Astrocyte (in vitro differentiated cells and primary cell): ENCODE measurements around the gene NACA2. TPM values are rescaled to one million over a fixed set of nuclear protein-coding genes. Genes with fewer than 3 reads are reported as not detected.

Source experiments
- DNase-seq: peaks from one replicate; pipeline ENCODE4 v3.0.0-alpha.2; 2010; ENCODE audit warnings: low read depth
- FAIRE-seq: peaks from 2 replicates; lab custom pipeline; 2011; peaks lifted over from hg19 to GRCh38; lab: Jason Lieb, UNC
- H2AFZ ChIP-seq: 2 replicates; pipeline ENCODE4 v1.6.0; 2012; ENCODE audit warnings: low read depth, low read length, inconsistent platforms
- H3K27ac ChIP-seq: 2 replicates; pipeline ENCODE4 v1.5.1; 2011; ENCODE audit warnings: low read depth, low read length, inconsistent platforms
- H3K27me3 ChIP-seq: 2 replicates; pipeline ENCODE4 v1.6.0; 2011; ENCODE audit warnings: low read length, inconsistent platforms; ENCODE audit not compliant: insufficient read depth
- H3K36me3 ChIP-seq: 2 replicates; pipeline ENCODE4 v1.5.1; 2011; ENCODE audit warnings: low read length, inconsistent platforms; ENCODE audit not compliant: insufficient read depth
- H3K4me1 ChIP-seq: 2 replicates; pipeline ENCODE4 v1.5.1; 2011; ENCODE audit warnings: low read length, inconsistent platforms; ENCODE audit not compliant: insufficient read depth
- H3K4me2 ChIP-seq: 2 replicates; pipeline ENCODE4 v1.6.0; 2012; ENCODE audit warnings: low read length, inconsistent platforms
- H3K4me3 ChIP-seq: 2 replicates; pipeline ENCODE4 v1.5.1; 2011; ENCODE audit warnings: low read depth, mild to moderate bottlenecking, low read length, inconsistent platforms; ENCODE audit not compliant: insufficient read depth
- H3K79me2 ChIP-seq: 2 replicates; pipeline ENCODE4 v1.6.0; 2012; ENCODE audit warnings: mild to moderate bottlenecking, low read length, inconsistent platforms; ENCODE audit not compliant: insufficient read depth
- H3K9ac ChIP-seq: 2 replicates; pipeline ENCODE4 v1.6.0; 2012; ENCODE audit warnings: mild to moderate bottlenecking, low read length, inconsistent platforms
- H3K9me3 ChIP-seq: 2 replicates; pipeline ENCODE4 v1.5.1; 2012; ENCODE audit warnings: low read depth, mild to moderate bottlenecking, low read length, inconsistent platforms; ENCODE audit not compliant: insufficient read depth
- H4K20me1 ChIP-seq: 2 replicates; pipeline ENCODE4 v1.6.0; 2012; ENCODE audit warnings: low read length, inconsistent platforms; ENCODE audit not compliant: insufficient read depth
- H3K27ac Mint-ChIP-seq: one replicate; pipeline ENCODE4 v1.8.0; 2021; ENCODE audit warnings: mild to moderate bottlenecking, mixed read lengths; ENCODE audit not compliant: unreplicated experiment
- H3K27me3 Mint-ChIP-seq: one replicate; pipeline ENCODE4 v1.8.0; 2021; ENCODE audit warnings: low read depth, mixed read lengths; ENCODE audit not compliant: unreplicated experiment
- H3K36me3 Mint-ChIP-seq: one replicate; pipeline ENCODE4 v1.8.0; 2021; ENCODE audit warnings: low read depth, mixed read lengths; ENCODE audit not compliant: unreplicated experiment
- H3K4me1 Mint-ChIP-seq: one replicate; pipeline ENCODE4 v1.8.0; 2021; ENCODE audit warnings: low read depth, mixed read lengths; ENCODE audit not compliant: unreplicated experiment
- H3K4me3 Mint-ChIP-seq: one replicate; pipeline ENCODE4 v1.8.0; 2021; ENCODE audit warnings: mild to moderate bottlenecking, moderate library complexity, mixed read lengths; ENCODE audit not compliant: unreplicated experiment
- H3K9me3 Mint-ChIP-seq: one replicate; pipeline ENCODE4 v1.8.0; 2021; ENCODE audit warnings: mild to moderate bottlenecking, mixed read lengths; ENCODE audit not compliant: unreplicated experiment
- EZH2 ChIP-seq: IDR thresholded peaks from 2 replicates; pipeline ENCODE4 v1.6.1; 2012; ENCODE audit warnings: mild to moderate bottlenecking, low read length, inconsistent platforms; ENCODE audit not compliant: insufficient read depth
- total RNA-seq: library from RNA; stranded (reverse); gene quantifications from 2 replicates; pipeline ENCODE4 v1.2.1, GENCODE V29; 2021
- TF ChIP-seq, protein P1 (sequence below): IDR thresholded peaks from 2 replicates; pipeline ENCODE4 v1.5.1; 2011; ENCODE audit warnings: low read depth, mild to moderate bottlenecking, inconsistent platforms, low read length, moderate library complexity; ENCODE audit not compliant: insufficient read depth

Gene NACA2
- total RNA-seq, 1 donor from 2014 or later, result not detected

- TF ChIP-seq, protein P1, sequence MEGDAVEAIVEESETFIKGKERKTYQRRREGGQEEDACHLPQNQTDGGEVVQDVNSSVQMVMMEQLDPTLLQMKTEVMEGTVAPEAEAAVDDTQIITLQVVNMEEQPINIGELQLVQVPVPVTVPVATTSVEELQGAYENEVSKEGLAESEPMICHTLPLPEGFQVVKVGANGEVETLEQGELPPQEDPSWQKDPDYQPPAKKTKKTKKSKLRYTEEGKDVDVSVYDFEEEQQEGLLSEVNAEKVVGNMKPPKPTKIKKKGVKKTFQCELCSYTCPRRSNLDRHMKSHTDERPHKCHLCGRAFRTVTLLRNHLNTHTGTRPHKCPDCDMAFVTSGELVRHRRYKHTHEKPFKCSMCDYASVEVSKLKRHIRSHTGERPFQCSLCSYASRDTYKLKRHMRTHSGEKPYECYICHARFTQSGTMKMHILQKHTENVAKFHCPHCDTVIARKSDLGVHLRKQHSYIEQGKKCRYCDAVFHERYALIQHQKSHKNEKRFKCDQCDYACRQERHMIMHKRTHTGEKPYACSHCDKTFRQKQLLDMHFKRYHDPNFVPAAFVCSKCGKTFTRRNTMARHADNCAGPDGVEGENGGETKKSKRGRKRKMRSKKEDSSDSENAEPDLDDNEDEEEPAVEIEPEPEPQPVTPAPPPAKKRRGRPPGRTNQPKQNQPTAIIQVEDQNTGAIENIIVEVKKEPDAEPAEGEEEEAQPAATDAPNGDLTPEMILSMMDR, result no peak
- no peaks in the 10 kb centered on the region for H3K36me3 Mint-ChIP-seq
- H3K27ac Mint-ChIP-seq, result no peak overlapping the region
- H3K27me3 Mint-ChIP-seq, result no peaks in the 10 kb centered on the region
- Histone ChIP-seq H3K27ac (no peak overlapping the region), H3K79me2 (no peaks in the 10 kb centered on the region), H2AFZ (no peak overlapping the region), H3K4me1 (no peaks in the 10 kb centered on the region), H3K9me3 (no peaks in the 10 kb centered on the region), H3K27me3 (peaks cover under 1% of the 10 kb centered on the region), H3K4me2 (no peak overlapping the region), H3K36me3 (no peaks in the 10 kb centered on the region), H3K9ac (no peak overlapping the region), H3K4me3 (no peak overlapping the region), H4K20me1 (no peaks in the 10 kb centered on the region)
- no peak for FAIRE-seq
- DNase-seq, result no peak
- no peaks in the 10 kb centered on the region for H3K4me1 Mint-ChIP-seq
- no peak overlapping the region for H3K4me3 Mint-ChIP-seq
- H3K9me3 Mint-ChIP-seq, result no peaks in the 10 kb centered on the region
Measured at GRCh38 chr17:61605692-61606091, 14.7 kb upstream of the NACA2 start.

- no peaks in the 10 kb centered on the region for H3K9me3 Mint-ChIP-seq
- DNase-seq (no peak), FAIRE-seq (no peak)
- Histone ChIP-seq H3K36me3 (no peaks in the 10 kb centered on the region), H3K79me2 (no peaks in the 10 kb centered on the region), H2AFZ (no peak overlapping the region), H3K9me3 (no peaks in the 10 kb centered on the region), H3K27ac (no peak overlapping the region), H3K4me2 (no peak overlapping the region), H3K27me3 (peaks cover 20% of the 10 kb centered on the region), H3K4me1 (no peaks in the 10 kb centered on the region), H3K4me3 (no peak overlapping the region), H3K9ac (no peak overlapping the region), H4K20me1 (no peaks in the 10 kb centered on the region)
- H3K27ac Mint-ChIP-seq, result no peak overlapping the region
- TF ChIP-seq EZH2, result no peak
- TF ChIP-seq, protein P1, result no peak
- no peaks in the 10 kb centered on the region for H3K4me1 Mint-ChIP-seq
- H3K27me3 Mint-ChIP-seq, result peaks cover 3% of the 10 kb centered on the region
- peaks cover under 1% of the 10 kb centered on the region for H3K36me3 Mint-ChIP-seq
- no peak overlapping the region for H3K4me3 Mint-ChIP-seq
Measured at GRCh38 chr17:61601297-61601696, 10.3 kb upstream of the NACA2 start.

- no peaks in the 10 kb centered on the region for H3K36me3 ChIP-seq
- no peaks in the 10 kb centered on the region for H3K4me1 Mint-ChIP-seq
- TF ChIP-seq, protein P1, result no peak
- no peak for TF ChIP-seq EZH2
- H3K27me3 ChIP-seq, result peaks cover 24% of the 10 kb centered on the region
- H3K4me3 Mint-ChIP-seq, result no peak overlapping the region
- H3K4me2 ChIP-seq, result no peak overlapping the region
- H3K79me2 ChIP-seq, result no peaks in the 10 kb centered on the region
- no peak for FAIRE-seq
- H3K9me3 ChIP-seq, result no peaks in the 10 kb centered on the region
- peaks cover 8% of the 10 kb centered on the region for H3K27me3 Mint-ChIP-seq
- no peak for DNase-seq
- H3K9ac ChIP-seq, result no peak overlapping the region
- no peak overlapping the region for H2AFZ ChIP-seq
- H3K27ac ChIP-seq, result no peak overlapping the region
- H3K27ac Mint-ChIP-seq, result no peak overlapping the region
- no peaks in the 10 kb centered on the region for H3K4me1 ChIP-seq
- H3K4me3 ChIP-seq, result no peak overlapping the region
- H4K20me1 ChIP-seq, result no peaks in the 10 kb centered on the region
- H3K36me3 Mint-ChIP-seq, result peaks cover 2% of the 10 kb centered on the region
- H3K9me3 Mint-ChIP-seq, result no peaks in the 10 kb centered on the region
Measured at GRCh38 chr17:61600621-61601020, 9.6 kb upstream of the NACA2 start.
